Measurements from ENCODE around the gene TICAM1.
"Not testable (repeated sequence)": the region's sequence is repeated elsewhere in the genome, so short reads cannot be mapped to it uniquely, and the experiment has no call there.

The TICAM1 gene

GRCh38 chr19:4803736-4804695, 27.5 kb downstream of the TICAM1 start:
- peak; percentile 61 for DNase-seq

- no peak for DNase-seq
Measured at GRCh38 chr19:4802711-4803110, 28.8 kb downstream of the TICAM1 start.

GRCh38 chr19:4801085-4801619, 30.4 kb downstream of the TICAM1 start:
- DNase-seq: no peak

- DNase-seq: no peak
Measured at GRCh38 chr19:4800591-4801081, 30.9 kb downstream of the TICAM1 start.

GRCh38 chr19:4795400-4795799, 36.1 kb downstream of the TICAM1 start:
- DNase-seq: no peak

GRCh38 chr19:4794971-4795370, 36.5 kb downstream of the TICAM1 start:
- no peak for DNase-seq

- DNase-seq: not testable (repeated sequence)
Measured at GRCh38 chr19:4793278-4793677, 38.2 kb downstream of the TICAM1 start.

GRCh38 chr19:4792866-4793195, 38.7 kb downstream of the TICAM1 start:
- DNase-seq: not testable (repeated sequence)

- DNase-seq: not testable (repeated sequence)
Measured at GRCh38 chr19:4792019-4792865, 39.3 kb downstream of the TICAM1 start.

- peak; percentile 98 for DNase-seq
Measured at GRCh38 chr19:4791183-4792018, 40.1 kb downstream of the TICAM1 start, which contains the start of gene FEM1A. Gene FEM1A, plus strand, starts transcription at chr19:4791734. Its CDS starts 121 bp downstream, at chr19:4791855.

- not testable (repeated sequence) for DNase-seq
Measured at GRCh38 chr19:4786412-4787016, 45.0 kb downstream of the TICAM1 start.

GRCh38 chr19:4781801-4782200, 49.7 kb downstream of the TICAM1 start:
- DNase-seq: no peak

- DNase-seq: no peak
Measured at GRCh38 chr19:4780860-4781259, 50.7 kb downstream of the TICAM1 start.

- DNase-seq: not testable (repeated sequence)
Measured at GRCh38 chr19:4778124-4778523, 53.4 kb downstream of the TICAM1 start.

- DNase-seq: no peak
Measured at GRCh38 chr19:4776436-4777211, 54.9 kb downstream of the TICAM1 start.

- DNase-seq: no peak
Measured at GRCh38 chr19:4775627-4776152, 55.8 kb downstream of the TICAM1 start.

GRCh38 chr19:4774136-4774535, 57.4 kb downstream of the TICAM1 start:
- DNase-seq: no peak

GRCh38 chr19:4773047-4773640, 58.4 kb downstream of the TICAM1 start:
- DNase-seq: no peak

GRCh38 chr19:4772566-4772965, 58.9 kb downstream of the TICAM1 start:
- DNase-seq: no peak
